Germinal center (tissue), 1 donor: ENCODE measurements around the gene EDEM2.
"Not testable (repeated sequence)": the region's sequence is repeated elsewhere in the genome, so short reads cannot be mapped to it uniquely, and the experiment has no call there.

Experiments
- DNase-seq: peaks from one replicate; pipeline ENCODE4 v3.0.0; 2012; ENCODE audit warnings: mixed read lengths, low spot score

EDEM2 gene, protein sequence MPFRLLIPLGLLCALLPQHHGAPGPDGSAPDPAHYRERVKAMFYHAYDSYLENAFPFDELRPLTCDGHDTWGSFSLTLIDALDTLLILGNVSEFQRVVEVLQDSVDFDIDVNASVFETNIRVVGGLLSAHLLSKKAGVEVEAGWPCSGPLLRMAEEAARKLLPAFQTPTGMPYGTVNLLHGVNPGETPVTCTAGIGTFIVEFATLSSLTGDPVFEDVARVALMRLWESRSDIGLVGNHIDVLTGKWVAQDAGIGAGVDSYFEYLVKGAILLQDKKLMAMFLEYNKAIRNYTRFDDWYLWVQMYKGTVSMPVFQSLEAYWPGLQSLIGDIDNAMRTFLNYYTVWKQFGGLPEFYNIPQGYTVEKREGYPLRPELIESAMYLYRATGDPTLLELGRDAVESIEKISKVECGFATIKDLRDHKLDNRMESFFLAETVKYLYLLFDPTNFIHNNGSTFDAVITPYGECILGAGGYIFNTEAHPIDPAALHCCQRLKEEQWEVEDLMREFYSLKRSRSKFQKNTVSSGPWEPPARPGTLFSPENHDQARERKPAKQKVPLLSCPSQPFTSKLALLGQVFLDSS

GRCh38 chr20:35146920-35147574 is at the start of gene EDEM2:
EDEM2 (minus strand) TSS chr20:35147336; CDS start chr20:35147258, 78 bp downstream.
- DNase-seq = peak; percentile 93

GRCh38 chr20:35196313-35196712 is 49.2 kb upstream of the EDEM2 start:
- no peak for DNase-seq

GRCh38 chr20:35193031-35193791 is 46.1 kb upstream of the EDEM2 start:
- DNase-seq = not testable (repeated sequence)

DNA sequence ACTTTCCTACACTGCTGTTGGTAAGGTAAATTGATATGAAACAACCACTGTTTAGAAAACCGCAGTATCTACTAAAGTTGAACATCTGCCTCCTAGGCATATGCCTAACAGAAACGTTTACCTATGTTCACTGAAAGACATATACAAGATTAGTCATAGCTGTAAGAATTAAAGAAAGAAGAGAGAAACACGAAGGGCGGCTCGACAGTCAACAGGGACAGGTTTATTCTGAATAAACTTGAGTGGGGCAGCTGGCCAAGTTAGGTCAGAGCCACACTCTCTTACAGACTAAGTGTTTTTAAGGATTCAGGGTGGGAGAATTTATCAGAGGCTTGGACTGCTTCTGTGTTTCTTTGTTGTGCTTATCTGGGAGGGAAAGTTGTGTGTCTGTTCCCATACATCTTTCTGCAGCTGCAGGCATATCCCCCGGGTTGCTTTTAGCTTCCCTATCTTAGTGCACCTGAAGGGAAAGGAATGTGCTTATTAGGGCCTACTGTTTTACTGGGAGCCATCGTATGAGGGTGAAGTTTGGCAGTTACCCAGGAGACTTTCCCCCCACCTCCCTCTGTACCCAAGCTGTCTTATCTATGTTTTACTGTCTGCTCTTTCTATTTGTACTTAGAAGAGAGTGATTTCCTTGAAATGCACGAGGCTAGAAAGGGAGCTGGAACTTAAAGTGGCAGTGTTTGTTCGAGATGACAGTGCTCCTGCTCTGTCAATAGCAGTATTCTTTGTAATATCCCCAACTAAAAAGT is 45.2 kb upstream of the EDEM2 start:
- no peak for DNase-seq

GRCh38 chr20:35191419-35192117 is 44.4 kb upstream of the EDEM2 start:
- DNase-seq = no peak

GRCh38 chr20:35190556-35190955 is 43.4 kb upstream of the EDEM2 start:
- DNase-seq = no peak

DNA sequence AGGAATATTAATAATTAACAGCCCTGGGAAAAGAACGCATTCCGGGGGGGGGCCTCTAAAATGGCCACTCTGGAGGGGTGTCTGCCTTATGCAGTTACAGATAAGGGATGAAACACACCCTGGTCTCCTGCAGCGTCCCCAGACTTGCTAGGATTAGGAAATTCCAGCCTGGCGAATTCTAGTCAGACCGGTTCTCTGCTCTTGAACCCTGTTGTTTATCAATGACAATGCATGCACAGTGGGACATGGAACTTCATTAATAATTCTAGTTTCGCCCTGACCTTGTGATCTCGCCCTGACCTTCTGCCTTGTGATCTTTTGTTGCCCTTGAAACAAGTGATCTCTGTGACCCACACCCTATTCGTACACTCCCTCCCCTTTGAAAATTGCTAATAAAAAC is 42.1 kb upstream of the EDEM2 start:
- not testable (repeated sequence) for DNase-seq

- no peak for DNase-seq
Measured at GRCh38 chr20:35187584-35188190, 40.6 kb upstream of the EDEM2 start.

- DNase-seq = not testable (repeated sequence)
Measured at GRCh38 chr20:35186691-35187289, 39.7 kb upstream of the EDEM2 start.

DNA sequence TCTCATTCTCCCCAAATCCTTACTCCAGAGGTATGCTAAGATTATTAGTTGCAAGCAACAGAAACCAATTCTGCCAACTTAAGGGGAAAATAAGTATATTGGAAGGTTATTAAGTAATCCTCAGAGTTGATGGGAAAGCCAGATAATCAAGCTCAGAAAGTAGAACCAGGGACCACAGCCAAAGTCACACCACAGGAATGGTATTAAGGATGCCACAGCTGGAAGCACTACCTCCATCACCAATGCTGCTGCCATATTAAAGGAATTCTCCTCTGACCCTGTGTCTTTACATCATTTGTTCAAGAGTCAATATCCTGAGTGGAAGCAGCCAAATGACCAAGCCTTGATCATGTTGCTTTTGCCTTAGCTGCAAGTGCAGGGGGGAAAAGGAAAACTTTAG is 34.6 kb upstream of the EDEM2 start:
- DNase-seq = no peak

DNA sequence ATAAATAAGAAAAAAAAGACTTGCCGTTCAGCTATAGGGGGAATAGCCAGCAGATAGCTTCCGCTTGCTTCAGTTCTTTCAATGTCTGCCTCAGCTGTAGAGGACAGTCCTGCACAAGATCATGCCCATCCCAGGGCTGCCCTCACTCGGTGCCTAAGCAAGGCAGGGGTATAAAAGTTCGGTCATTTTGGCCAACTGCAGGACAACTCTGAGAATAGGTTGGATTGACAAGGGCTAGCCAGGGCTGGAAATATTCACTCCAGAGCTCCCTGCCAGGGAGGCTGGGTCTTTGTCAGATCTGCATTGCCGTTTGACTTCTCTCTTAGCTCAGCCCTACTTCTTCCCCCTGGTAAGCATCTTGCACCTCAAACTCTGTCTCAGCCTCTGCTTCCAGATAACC is 33.1 kb upstream of the EDEM2 start:
- DNase-seq = no peak

GRCh38 chr20:35179292-35180212 is 32.4 kb upstream of the EDEM2 start:
- no peak for DNase-seq

DNA sequence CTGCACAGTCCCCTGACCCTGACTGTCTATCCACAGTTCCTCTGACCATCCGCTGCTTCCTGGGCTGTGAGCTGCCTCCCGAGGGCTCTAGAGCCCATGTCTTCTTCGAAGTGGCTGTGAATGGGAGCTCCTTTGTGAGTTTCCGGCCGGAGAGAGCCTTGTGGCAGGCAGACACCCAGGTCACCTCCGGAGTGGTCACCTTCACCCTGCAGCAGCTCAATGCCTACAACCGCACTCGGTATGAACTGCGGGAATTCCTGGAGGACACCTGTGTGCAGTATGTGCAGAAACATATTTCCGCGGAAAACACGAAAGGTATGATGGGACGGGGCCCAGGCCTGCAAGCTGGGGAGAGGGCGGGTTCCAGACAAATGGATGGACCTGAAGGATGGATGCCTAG is 29.0 kb upstream of the EDEM2 start:
- no peak for DNase-seq

GRCh38 chr20:35174458-35175216 is 27.5 kb upstream of the EDEM2 start:
- DNase-seq = no peak

- no peak for DNase-seq
Measured at GRCh38 chr20:35173576-35174192, 26.5 kb upstream of the EDEM2 start.

DNA sequence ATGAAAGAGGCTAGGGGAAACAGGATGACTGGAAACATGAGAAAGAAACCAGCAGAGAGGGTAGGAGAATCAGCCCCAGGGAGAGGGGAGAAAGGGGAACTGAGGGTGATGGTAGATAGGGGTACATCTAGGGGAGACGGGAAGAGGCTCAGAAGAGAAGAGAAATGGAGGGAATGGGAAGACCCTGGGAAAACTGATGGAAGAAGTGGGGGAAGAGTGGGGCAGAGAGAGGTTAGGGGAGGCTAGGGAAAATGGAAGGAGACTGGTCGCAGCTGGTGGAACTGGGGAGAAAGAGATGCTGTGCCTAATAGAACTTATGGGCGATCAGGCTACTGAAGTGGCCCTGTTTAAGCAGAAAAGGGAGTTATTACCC is 25.3 kb upstream of the EDEM2 start:
- no peak for DNase-seq

DNA sequence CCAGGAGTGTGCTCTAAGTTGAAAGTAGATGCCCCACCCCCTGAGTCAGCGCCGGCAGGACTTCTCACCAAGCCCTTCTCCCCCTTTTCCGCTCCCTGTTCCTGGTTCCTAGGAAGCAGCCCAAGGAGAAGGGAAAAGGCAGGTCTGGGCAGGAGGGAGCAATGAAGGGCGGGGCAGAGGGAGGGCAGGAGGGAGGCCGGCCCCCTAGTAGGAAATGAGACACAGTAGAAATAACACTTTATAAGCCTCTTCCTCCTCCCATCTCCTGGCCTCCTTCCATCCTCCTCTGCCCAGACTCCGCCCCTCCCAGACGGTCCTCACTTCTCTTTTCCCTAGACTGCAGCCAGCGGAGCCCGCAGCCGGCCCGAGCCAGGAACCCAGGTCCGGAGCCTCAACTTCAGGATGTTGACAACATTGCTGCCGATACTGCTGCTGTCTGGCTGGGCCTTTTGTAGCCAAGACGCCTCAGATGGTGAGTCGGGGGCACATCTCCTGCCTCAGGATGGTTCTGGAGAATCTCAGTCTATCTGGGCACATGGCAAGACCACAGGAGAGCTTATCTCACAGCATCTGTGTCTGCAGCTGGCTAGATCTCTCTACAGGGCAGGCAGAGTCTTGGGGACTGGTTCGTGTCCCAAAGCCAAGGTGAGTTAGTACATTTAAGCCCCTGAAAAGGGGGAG is 24.8 kb upstream of the EDEM2 start, which contains the start of gene PROCR:
TSS of gene PROCR (plus strand) at position 320 of the 681 bp plus-strand sequence. CDS start at position 403, 83 bp downstream.
- no peak for DNase-seq
